GDM1 (cell line): ENCODE measurements around the gene APOBEC4.

Experiments
- DNase-seq: peaks from one replicate; lab custom pipeline; 2025; lab: John Stamatoyannopoulos, UW

Gene APOBEC4

GRCh38 chr1:183675381-183675780 lies 22.3 kb upstream of the APOBEC4 start:
- no peak for DNase-seq

DNA sequence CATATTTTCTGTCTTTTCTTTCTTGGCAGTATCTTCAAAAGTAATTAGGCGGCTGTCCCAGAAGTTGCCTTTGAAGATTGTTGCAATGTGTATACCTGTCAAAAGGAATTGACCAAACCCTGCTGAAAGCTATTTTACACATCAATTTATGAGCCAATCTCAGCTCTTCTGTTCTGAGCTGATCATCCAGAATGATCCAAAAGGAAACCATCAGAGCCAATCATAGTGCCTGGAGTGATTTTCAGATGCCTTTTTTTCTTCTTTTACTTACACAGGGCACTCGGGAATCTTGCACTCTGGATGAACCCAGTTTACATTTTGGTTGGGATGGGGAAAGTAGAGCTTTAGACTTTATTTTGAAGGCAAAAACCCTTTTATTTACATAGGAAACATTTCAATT lies 21.8 kb upstream of the APOBEC4 start:
- DNase-seq, result no peak

- DNase-seq, result no peak
Measured at GRCh38 chr1:183674339-183674738, 21.2 kb upstream of the APOBEC4 start.

- no peak for DNase-seq
Measured at GRCh38 chr1:183673605-183674323, 20.6 kb upstream of the APOBEC4 start.

GRCh38 chr1:183670169-183670568 lies 17.1 kb upstream of the APOBEC4 start:
- no peak for DNase-seq

GRCh38 chr1:183656355-183656754 lies 3.2 kb upstream of the APOBEC4 start:
- no peak for DNase-seq

DNA sequence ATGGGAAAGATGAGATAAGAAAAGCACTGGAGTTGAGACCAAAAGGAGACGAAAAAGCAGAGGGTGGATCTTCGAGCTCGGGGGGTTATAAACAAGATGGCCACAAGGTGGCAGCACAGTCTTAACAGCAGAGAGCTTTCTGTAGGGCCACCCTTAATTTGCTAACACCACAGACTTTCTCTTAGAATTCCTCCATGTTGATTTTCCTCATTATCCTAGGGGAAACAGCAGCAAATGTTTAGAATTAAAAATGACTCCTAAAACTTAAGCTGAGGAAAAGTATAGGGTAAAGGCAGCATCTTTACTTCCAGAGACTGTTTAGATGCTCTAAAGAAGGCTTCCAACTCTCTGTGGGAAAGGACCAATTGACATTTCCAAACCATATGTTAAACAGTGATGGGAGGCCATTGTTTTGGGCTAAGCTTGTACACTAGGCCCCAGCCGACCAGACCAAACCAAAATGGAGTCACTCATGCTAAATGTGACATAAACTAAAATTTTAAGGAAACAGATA lies 2.5 kb upstream of the APOBEC4 start:
- peak; percentile 49 for DNase-seq

DNA sequence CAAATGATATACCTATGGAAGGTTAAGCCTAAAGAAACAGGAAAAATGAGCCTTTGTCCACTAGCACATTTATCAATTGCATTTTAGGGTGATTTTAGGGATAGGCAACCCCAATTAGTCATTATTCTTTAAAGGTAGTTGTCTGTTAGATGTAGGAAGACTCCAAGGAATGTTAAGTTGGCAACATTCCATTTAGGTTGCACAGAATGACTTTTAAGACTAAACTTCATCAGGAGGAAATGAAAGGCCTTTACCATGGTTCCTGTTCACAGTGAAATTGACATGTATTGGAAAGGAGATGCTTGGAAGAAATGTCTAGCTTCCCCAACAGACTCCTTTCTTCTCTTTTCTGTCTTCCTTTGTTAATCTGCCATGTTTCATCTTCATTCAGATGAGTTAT lies 1.6 kb upstream of the APOBEC4 start:
- no peak for DNase-seq

GRCh38 chr1:183653876-183654451 lies 848 bp upstream of the APOBEC4 start:
- no peak for DNase-seq

- no peak for DNase-seq
Measured at GRCh38 chr1:183653462-183653794, 312 bp upstream of the APOBEC4 start.

- no peak for DNase-seq
Measured at GRCh38 chr1:183652107-183652506, 1.0 kb downstream of the APOBEC4 start.

- no peak for DNase-seq
Measured at GRCh38 chr1:183651612-183652011, 1.5 kb downstream of the APOBEC4 start.

DNA sequence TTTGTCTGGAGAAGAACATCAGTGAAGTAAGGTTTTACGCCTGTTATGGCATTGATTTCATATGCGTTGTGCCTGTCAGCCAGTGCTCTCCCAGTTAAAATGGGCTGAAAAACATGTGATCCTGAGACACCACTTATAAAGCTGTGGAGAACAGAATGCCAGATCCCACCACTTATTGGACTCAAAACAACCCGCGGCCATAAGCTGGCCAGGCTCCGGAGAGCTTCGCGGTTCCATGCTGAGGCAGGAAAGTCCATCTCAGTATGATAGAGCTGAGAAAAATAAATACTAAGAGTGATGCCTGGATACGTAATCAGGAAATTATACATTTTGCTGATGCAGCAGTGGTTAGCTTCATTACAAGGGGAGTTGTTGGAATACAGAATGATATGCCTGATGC lies 5.1 kb downstream of the APOBEC4 start:
- DNase-seq, result no peak

GRCh38 chr1:183646776-183647175 lies 6.3 kb downstream of the APOBEC4 start:
- no peak for DNase-seq

GRCh38 chr1:183645531-183645930 lies 7.6 kb downstream of the APOBEC4 start:
- no peak for DNase-seq

DNA sequence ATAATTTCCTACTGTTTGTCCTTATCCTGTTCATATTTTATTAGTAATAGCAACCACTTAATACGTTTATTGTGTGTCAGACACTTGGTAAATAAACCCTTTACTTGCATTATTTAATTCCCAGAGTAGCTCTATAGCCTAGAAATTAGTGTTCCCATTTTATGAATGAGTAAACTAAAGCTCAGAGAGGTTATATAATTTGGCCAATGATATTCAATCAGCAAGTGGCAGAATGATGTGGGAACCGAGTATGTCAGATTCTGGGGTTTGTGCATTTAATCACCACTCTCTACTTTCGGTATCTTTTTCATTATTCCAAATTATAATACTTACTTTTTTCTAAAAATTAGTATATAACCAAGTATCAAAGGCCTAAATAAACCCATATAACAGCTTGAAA lies 10.9 kb downstream of the APOBEC4 start:
- no peak for DNase-seq

- no peak for DNase-seq
Measured at GRCh38 chr1:183640193-183640592, 12.9 kb downstream of the APOBEC4 start.

DNA sequence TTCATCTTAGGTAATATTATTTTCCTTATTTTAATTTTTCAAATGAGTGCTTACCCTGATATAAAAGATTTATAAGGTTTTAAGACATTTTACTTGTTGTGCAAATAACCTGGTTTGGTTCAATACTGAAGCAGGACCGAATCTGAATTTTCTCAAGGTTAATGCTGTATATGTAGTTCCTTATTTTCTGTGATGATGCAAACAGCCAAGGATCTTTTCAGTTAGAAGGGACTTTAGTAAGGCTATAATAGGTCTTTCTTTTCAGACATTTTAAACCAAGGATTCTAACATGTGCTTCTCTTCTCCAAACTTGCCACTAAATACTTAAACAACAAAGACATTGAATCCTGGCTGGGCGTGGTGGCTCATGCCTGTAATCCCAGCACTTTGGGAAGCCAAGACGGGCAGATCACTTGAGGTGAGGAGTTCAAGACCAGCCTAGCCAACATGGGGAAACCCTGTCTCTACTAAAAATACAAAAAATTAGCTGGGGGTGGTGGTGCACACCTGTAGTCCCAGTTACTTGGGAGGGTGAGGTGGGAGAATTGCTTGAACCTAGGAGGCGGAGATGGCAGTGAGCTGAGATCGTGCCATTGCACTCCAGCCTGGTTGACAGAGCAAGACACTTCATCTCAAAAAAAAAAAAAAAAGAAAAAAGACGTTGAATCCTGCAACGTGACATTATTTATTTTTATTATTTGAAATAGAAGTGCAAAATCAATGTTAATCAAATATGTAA lies 14.3 kb downstream of the APOBEC4 start:
- no peak for DNase-seq

GRCh38 chr1:183636783-183637182 lies 16.3 kb downstream of the APOBEC4 start:
- no peak for DNase-seq

- DNase-seq, result no peak
Measured at GRCh38 chr1:183636334-183636682, 16.8 kb downstream of the APOBEC4 start.

- peak; percentile 99 for DNase-seq
Measured at GRCh38 chr1:183635606-183636333, 17.3 kb downstream of the APOBEC4 start, which contains the start of gene ARPC5. ARPC5 (minus strand) TSS chr1:183635783; CDS start chr1:183635659, 124 bp downstream.

DNA sequence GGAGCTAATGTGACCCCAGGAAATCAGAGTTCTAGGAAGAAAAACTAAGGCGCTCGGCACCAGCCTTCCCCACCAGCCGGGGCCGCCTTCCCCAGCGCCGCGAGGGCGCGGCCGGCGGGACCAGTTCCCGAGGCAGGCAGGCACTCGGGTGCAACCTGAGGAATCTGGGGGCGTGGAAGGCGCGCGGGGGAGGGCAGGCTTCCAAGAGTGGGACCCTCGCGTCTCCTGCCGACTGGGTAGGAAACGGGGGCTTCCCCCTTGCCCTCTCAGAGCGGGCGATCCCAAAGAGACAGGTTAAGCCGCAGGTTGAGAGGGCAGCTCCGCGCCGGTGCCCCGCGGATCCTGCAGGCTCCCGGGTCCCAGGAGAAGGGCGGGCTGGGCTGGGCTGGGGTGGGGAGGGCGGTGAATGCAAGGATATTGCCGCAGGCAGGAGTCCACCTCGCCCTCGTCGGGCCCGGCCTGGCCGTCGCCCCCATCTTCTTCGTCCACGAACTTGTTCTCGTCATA lies 18.0 kb downstream of the APOBEC4 start:
- no peak for DNase-seq
